Lower leg skin (tissue), 4 donors: ENCODE measurements around the gene FRAS1. TPM values are rescaled to one million over a fixed set of nuclear protein-coding genes. Genes with fewer than 3 reads are reported as not detected.
"Not testable (repeated sequence)": the region's sequence is repeated elsewhere in the genome, so short reads cannot be mapped to it uniquely, and the experiment has no call there.

ENCODE experiments used
- DNase-seq, 2 donors: peaks; one replicate each; pipeline ENCODE4 v3.0.0-alpha.2; 2019; ENCODE audit warnings: low spot score in 2 of 2
- H3K4me3 ChIP-seq: fragments of 200-600 bp; sonication (generic); 2 replicates; pipeline ENCODE4 v1.5.1; 2017; ENCODE audit warnings: mild to moderate bottlenecking, low read depth; ENCODE audit not compliant: poor library complexity, severe bottlenecking
- CTCF ChIP-seq, 3 donors: fragments of 450-650 bp; IDR thresholded peaks; one replicate each; pipeline ENCODE4 v1.5.1; 2016; ENCODE audit warnings: antibody characterized with exemption in 3 of 3, mild to moderate bottlenecking in 3 of 3, moderate library complexity in 2 of 3
- POLR2A ChIP-seq, 2 donors: fragments of 450-650 bp; IDR thresholded peaks; one replicate each; pipeline ENCODE4 v1.6.1; 2016 to 2017; ENCODE audit warnings: antibody characterized with exemption in 2 of 2, mild to moderate bottlenecking in 1 of 2, moderate library complexity in 1 of 2
- WGBS, 2 donors: methylation state at CpG; one replicate each; pipeline ENCODE4 v1.1.5; 2018; 5-methylcytosine and 5-hydroxymethylcytosine counted together
- intact Hi-C: fragments of 100-400 bp; cut with DNase I; formaldehyde crosslinking; loops from one replicate; pipeline ENCODE4 v1.15.0; 2023; ENCODE audit warnings: low total_unique reads
- total RNA-seq, 4 donors: library from RNA; depleted of rRNA; stranded (reverse); fragments of >200 nt; gene quantifications; one replicate each; pipeline ENCODE4 v1.1.0, GENCODE V29; 2016

Gene FRAS1
- total RNA-seq, 4 donors from 2014 or later: 0.83 to 5.3 (median 3.0) TPM

GRCh38 chr4:78119698-78120097, 62.6 kb downstream of the FRAS1 start:
- TF ChIP-seq POLR2A (IDR thresholded peaks at IDR 0.05) (no peak), CTCF (IDR thresholded peaks at IDR 0.05) (no peak)
- no peak overlapping the region for H3K4me3 ChIP-seq
- WGBS, 2 donors: 94 to 96% methylated on average over 2 of the region's 2 CpGs
- DNase-seq: no peak
- intact Hi-C loops: no loop called here

- WGBS, 2 donors: 76 to 77% methylated on average over 4 of the region's 4 CpGs
- no peak overlapping the region for H3K4me3 ChIP-seq
- intact Hi-C loops: no loop called here
Observed at GRCh38 chr4:78120144-78120880, 63.2 kb downstream of the FRAS1 start.

GRCh38 chr4:78121338-78121904, 64.3 kb downstream of the FRAS1 start:
- intact Hi-C loops: no loop called here
- TF ChIP-seq POLR2A (IDR thresholded peaks at IDR 0.05): no peak
- TF ChIP-seq CTCF (IDR thresholded peaks at IDR 0.05): no peak
- H3K4me3 ChIP-seq: no peak overlapping the region
- no peak for DNase-seq
- 69 to 80% methylated on average over 4 of the region's 4 CpGs for WGBS, 2 donors

More at GRCh38 chr4:78120144-78120880, 63.2 kb downstream of the FRAS1 start:
- TF ChIP-seq CTCF (IDR thresholded peaks at IDR 0.05): no peak
- no peak for TF ChIP-seq POLR2A (IDR thresholded peaks at IDR 0.05)
- DNase-seq: no peak

- intact Hi-C loops, DNase-seq, H3K4me3 ChIP-seq: not testable (repeated sequence)
- WGBS, 2 donors: 45 to 74% methylated on average over 5 to 6 of the region's 6 CpGs
Observed at GRCh38 chr4:78125834-78126331, 68.8 kb downstream of the FRAS1 start.

GRCh38 chr4:78129383-78130108, 72.4 kb downstream of the FRAS1 start:
- DNase-seq: no peak
- no peak overlapping the region for H3K4me3 ChIP-seq
- 93 to 97% methylated on average over 1 of the region's 1 CpG for WGBS, 2 donors
- no peak for TF ChIP-seq CTCF (IDR thresholded peaks at IDR 0.05)
- no peak for TF ChIP-seq POLR2A (IDR thresholded peaks at IDR 0.05)
- intact Hi-C loops: no loop called here

- WGBS, 2 donors: 61 to 76% methylated on average over 3 of the region's 3 CpGs
- no peak for DNase-seq
- intact Hi-C loops: no loop called here
- H3K4me3 ChIP-seq: no peak overlapping the region
- TF ChIP-seq POLR2A (IDR thresholded peaks at IDR 0.05) (no peak), CTCF (IDR thresholded peaks at IDR 0.05) (no peak)
Observed at GRCh38 chr4:78131403-78131802, 74.3 kb downstream of the FRAS1 start.
